AG04450 (cell line): ENCODE measurements around the gene CYB5B. TPM values are rescaled to one million over a fixed set of nuclear protein-coding genes. Genes with fewer than 3 reads are reported as not detected.

Experiments used
- CTCF ChIA-PET: fragments of 300-600, 350-600 bp; formaldehyde crosslinking; extraction: SDS; loops from one replicate; lab custom pipeline; 2022; ENCODE audit warnings: antibody characterized with exemption, inconsistent platforms; lab: Charles Lee
- POLR2A ChIA-PET: fragments of 350-600 bp; formaldehyde crosslinking; extraction: SDS; loops from one replicate; lab custom pipeline; 2021; ENCODE audit warnings: antibody characterized with exemption, inconsistent platforms; lab: Yijun Ruan, JAX
- DNase-seq: peaks from one replicate; pipeline ENCODE4 v3.0.0-alpha.2; 2011; ENCODE audit warnings: low read depth, low spot score
- H3K27ac ChIP-seq: one replicate; pipeline ENCODE4 v1.5.1; 2012; ENCODE audit warnings: low read depth, low read length, control low read depth
- H3K27me3 ChIP-seq: one replicate; pipeline ENCODE4 v1.6.0; 2012; ENCODE audit warnings: low read length; ENCODE audit not compliant: control insufficient read depth, insufficient read depth
- H3K4me3 ChIP-seq: 2 replicates; pipeline ENCODE4 v1.5.1; 2011; ENCODE audit warnings: mild to moderate bottlenecking, low read depth, low read length, control low read depth
- H3K9me3 ChIP-seq: 2 replicates; pipeline ENCODE4 v1.5.1; 2012; ENCODE audit warnings: low read length; ENCODE audit not compliant: control insufficient read depth, insufficient read depth
- CTCF ChIP-seq: IDR thresholded peaks from 2 replicates; pipeline ENCODE4 v1.5.1; 2011; ENCODE audit warnings: low read depth, low read length, control low read depth, inconsistent platforms
- polyA plus RNA-seq: library from polyadenylated mRNA; depleted of rRNA; stranded (reverse); fragments of >200 nt; gene quantifications from 2 replicates; pipeline ENCODE4 v1.2.3, GENCODE V29; 2011

The CYB5B gene
- polyA plus RNA-seq, 1 experiment: 148 TPM

GRCh38 chr16:69499541-69500230 is 75.3 kb downstream of the CYB5B start:
- H3K27ac ChIP-seq: no peak overlapping the region
- H3K9me3 ChIP-seq: no peaks in the 10 kb centered on the region; the same call in 1 of the 2 replicates
- no peak for DNase-seq
- H3K27me3 ChIP-seq: no peaks in the 10 kb centered on the region
- no peak for TF ChIP-seq CTCF
- CTCF ChIA-PET: no interaction called here
- POLR2A ChIA-PET: no interaction called here
- H3K4me3 ChIP-seq: no peak overlapping the region

DNA sequence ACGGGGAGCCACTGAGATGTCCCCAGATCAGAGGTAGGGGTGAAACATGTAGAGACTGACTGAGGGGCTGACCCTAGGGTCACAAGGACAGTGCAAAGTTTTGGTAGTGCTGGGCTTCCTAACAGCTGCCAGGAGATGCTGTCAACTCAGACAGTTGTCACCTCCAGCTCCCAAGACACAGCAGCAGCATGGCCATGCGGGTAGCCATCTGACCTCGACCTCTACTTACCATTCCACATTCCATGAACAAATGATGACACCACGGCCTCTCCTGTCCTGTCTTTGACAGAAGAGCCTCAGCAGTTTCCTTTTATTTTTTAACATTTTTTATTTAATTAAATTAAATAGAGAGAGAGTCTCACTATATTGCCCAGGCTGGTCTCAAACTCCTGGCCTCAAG is 76.1 kb downstream of the CYB5B start:
- CTCF ChIA-PET: no interaction called here
- no peak overlapping the region for H3K27ac ChIP-seq
- POLR2A ChIA-PET: no interaction called here
- no peak for DNase-seq
- no peak for TF ChIP-seq CTCF
- no peak overlapping the region for H3K4me3 ChIP-seq
- no peaks in the 10 kb centered on the region; the same call in 1 of the 2 replicates for H3K9me3 ChIP-seq
- no peaks in the 10 kb centered on the region for H3K27me3 ChIP-seq

- Histone ChIP-seq H3K27me3 (no peaks in the 10 kb centered on the region), H3K9me3 (no peaks in the 10 kb centered on the region; the same call in 1 of the 2 replicates), H3K27ac (no peak overlapping the region), H3K4me3 (no peak overlapping the region)
- no peak for DNase-seq
- TF ChIP-seq CTCF: no peak
- ChIA-PET CTCF (no interaction called here), POLR2A (interaction anchor here (0.7 kb wide), 1 partner anchor 11 kb away, joined by 4 read pairs; no protein-coding TSS in a partner anchor)
These were observed 77.7 kb downstream of the CYB5B start for GRCh38 chr16:69501956-69502745.

DNA sequence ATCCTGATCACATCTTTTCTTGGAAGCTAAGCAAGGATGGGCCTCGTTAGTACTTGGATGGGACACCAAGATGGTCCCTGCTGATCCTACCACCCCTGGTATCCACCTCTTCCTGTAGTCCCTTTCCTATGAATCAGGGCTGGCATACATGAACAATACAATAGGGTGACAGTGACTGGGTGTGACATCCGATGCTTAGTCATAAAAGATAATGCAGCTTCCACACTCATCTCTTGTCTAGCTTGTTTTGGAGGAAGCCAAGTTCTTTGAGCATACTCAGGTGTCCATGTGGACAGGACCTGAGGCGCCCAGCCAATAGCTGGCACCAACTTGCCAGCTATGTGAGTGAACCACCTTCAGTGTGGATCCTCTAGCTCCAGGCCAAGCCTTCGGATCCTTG is 78.8 kb downstream of the CYB5B start:
- Histone ChIP-seq H3K27ac (no peak overlapping the region), H3K4me3 (no peak overlapping the region), H3K27me3 (no peaks in the 10 kb centered on the region), H3K9me3 (no peaks in the 10 kb centered on the region; the same call in 1 of the 2 replicates)
- CTCF ChIA-PET: no interaction called here
- TF ChIP-seq CTCF: no peak
- DNase-seq: no peak
- POLR2A ChIA-PET: interaction anchor here (0.7 kb wide), 1 partner anchor 9 kb away, joined by 4 read pairs; no protein-coding TSS in a partner anchor
